Measurements from ENCODE around the gene AHCYL2.

GRCh38 chr7:129439963-129440625, 215.3 kb downstream of the AHCYL2 start:
- no peak for TF ChIP-seq CTCF (IDR thresholded peaks at IDR 0.05)
- no peak for TF ChIP-seq POLR2A (IDR thresholded peaks at IDR 0.05)
- no peak for TF ChIP-seq EP300 (IDR thresholded peaks at IDR 0.05)

Data from ovary (tissue), 3 donors.